Adrenal gland (tissue), 5 donors: ENCODE measurements around the gene CMTM4.

Experiments used
- POLR2A ChIP-seq, 2 donors: fragments of 450-650 bp; IDR thresholded peaks; one replicate each; pipeline ENCODE4 v1.6.1; 2017; ENCODE audit warnings: antibody characterized with exemption in 2 of 2, mild to moderate bottlenecking in 2 of 2, moderate library complexity in 1 of 2
- TF ChIP-seq, protein P1 (sequence below), 6 experiments: fragments of 450-650 bp in 4 of 6; fragments of 200-600 bp in 2 of 6; sonication (generic) in 1 of 6; IDR thresholded peaks; 1 replicate in 5 of 6; 2 replicates in 1 of 6; pipeline versions ENCODE4 v1.5.1 to v1.8.0; 2016 to 2021; ENCODE audit warnings: antibody characterized with exemption in 6 of 6, mild to moderate bottlenecking in 2 of 6, moderate library complexity in 1 of 6
- donor health status: DM: no; HTN: no; CAD: no.

DNA sequence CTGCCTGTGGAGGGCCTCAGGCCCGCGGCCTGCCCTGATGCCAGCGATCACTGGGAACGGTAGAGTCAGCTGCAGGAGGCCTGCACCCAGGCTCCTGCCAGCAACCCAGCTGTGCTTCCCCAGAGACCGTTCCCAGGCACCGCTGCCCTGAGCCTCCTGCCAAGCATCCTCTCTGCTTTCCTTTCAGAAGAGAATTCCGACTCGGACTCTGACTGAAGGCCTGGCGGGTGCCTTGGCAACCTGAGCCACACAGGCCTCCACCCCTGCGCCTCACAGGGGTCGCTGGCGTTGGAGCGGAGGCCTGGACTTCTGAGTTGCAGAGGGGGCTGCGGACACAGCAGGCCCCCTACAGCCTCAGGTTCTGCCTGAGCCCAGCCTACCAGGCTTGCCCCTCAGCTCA lies 84.1 kb downstream of the CMTM4 start:
- TF ChIP-seq, protein P1, sequence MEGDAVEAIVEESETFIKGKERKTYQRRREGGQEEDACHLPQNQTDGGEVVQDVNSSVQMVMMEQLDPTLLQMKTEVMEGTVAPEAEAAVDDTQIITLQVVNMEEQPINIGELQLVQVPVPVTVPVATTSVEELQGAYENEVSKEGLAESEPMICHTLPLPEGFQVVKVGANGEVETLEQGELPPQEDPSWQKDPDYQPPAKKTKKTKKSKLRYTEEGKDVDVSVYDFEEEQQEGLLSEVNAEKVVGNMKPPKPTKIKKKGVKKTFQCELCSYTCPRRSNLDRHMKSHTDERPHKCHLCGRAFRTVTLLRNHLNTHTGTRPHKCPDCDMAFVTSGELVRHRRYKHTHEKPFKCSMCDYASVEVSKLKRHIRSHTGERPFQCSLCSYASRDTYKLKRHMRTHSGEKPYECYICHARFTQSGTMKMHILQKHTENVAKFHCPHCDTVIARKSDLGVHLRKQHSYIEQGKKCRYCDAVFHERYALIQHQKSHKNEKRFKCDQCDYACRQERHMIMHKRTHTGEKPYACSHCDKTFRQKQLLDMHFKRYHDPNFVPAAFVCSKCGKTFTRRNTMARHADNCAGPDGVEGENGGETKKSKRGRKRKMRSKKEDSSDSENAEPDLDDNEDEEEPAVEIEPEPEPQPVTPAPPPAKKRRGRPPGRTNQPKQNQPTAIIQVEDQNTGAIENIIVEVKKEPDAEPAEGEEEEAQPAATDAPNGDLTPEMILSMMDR (IDR thresholded peaks at IDR 0.05) = no peak
- no peak for TF ChIP-seq POLR2A (IDR thresholded peaks at IDR 0.05)
